ENCODE data around the gene MRM2.

Gene MRM2

GRCh38 chr7:2247141-2247995 lies 5.4 kb upstream of the MRM2 start:
- DNase-seq (ENCODE audit: low read depth, low spot score), result no peak

DNA sequence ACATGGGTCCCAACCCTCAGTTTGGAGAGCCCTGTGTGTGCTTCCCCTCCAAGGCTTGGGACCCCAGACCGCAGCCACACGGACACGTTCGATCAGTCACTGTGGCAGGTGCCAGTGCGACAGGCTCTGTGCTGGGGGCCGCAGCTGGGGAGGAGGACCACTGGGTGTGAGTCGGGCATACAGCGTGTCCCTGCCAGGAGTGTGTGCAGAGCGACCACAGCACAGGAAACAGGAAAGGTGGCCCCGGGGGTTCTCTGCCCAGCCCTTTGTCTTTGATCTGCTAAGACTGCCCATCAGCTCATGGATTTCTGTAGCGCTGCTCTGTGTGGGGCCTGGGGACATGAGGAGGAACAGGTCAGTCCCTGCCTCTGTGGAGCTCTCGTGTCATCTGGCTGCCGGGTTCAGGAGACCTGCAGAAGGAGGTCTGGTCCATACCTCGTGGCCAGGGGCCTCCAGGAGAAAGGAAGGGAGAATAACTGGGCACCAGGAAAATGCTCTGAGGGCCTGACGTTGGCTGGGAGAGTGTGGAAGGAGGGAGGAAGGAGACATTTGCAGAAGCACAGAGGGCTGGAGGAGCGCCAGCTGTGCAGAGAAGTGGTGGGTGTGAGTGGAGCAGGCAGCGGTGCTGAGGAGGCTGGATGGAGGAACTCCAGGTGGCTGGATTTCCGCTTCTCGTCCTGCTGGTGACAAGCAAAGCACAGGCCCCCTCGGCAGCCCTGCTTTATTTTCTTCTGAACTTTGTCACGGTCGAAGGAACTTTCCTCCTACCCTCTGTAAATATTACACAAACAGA lies 4.1 kb upstream of the MRM2 start:
- no peak for DNase-seq (ENCODE audit: low read depth, low spot score)

GRCh38 chr7:2244404-2244995 lies 2.5 kb upstream of the MRM2 start:
- DNase-seq (ENCODE audit: low read depth, low spot score), result no peak

DNA sequence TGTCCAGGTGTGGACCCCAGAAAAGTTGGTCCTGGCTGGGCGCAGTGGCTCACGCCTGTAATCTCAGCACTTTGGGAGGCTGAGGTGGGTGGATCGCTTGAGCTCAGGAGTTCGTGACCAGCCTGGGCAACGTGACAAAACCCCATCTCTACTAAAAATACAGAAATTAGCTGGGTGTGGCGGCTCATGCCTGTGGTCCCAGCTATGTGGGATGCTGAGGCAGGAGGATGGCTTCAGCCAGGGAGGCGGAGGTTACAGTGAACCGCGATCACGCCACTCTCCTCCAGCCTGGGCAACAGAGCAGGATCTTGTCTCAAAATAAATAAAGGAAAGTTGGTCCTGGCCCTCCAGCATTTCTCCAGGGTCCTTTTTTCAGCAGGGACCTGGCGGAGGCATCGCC lies 1.5 kb upstream of the MRM2 start:
- no peak for DNase-seq (ENCODE audit: low read depth, low spot score)

- DNase-seq (ENCODE audit: low read depth, low spot score), result no peak
Measured at GRCh38 chr7:2242541-2243429, 780 bp upstream of the MRM2 start.

GRCh38 chr7:2239242-2239641 lies 2.8 kb downstream of the MRM2 start:
- DNase-seq (ENCODE audit: low read depth, low spot score), result no peak

- no peak for DNase-seq (ENCODE audit: low read depth, low spot score)
Measured at GRCh38 chr7:2237109-2237602, 4.8 kb downstream of the MRM2 start.

- DNase-seq (ENCODE audit: low read depth, low spot score), result no peak
Measured at GRCh38 chr7:2233926-2234325, 8.1 kb downstream of the MRM2 start.

DNA sequence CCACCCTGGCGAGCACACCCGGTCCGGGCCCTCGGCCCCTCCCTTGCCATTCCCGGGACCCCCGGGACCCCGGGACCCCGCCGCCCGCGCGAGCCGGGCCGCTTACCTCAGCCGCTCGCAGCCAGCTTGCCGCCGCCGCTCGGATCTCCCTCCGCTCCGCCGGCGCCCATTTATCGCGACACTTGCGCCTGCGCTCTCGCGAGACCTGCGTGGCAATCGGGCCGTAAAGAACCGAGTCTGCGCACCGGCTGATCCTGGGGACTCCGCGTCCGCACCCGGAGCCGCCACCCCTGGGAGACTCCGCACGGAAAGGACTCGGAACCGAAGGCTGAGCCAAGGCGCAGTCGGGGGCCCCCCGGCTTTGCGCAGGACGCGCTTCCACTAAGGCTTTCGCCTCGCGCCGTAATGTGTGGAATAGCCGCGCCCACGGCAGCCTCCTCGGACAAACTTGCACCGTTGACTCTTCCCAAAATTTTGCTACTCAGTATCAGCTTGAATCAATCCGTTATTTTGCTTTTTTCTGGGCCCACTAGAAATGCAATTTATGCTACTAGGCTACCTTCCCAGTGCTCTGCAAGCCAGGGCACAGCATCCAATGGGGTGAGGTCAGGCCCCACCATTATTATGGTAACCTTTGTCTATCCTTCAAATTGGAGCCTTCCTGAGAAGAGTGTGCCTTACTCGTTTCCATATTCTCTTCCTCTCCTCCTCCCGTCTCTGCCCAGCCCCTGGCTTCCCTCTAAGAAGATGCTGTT lies 9.1 kb downstream of the MRM2 start, which contains the start of gene MAD1L1:
Gene MAD1L1 (minus strand): TSS at position 180 of the 755 bp plus-strand sequence. CDS start 2,812 bp downstream, outside the sequence.
- peak; percentile 71 for DNase-seq (ENCODE audit: low read depth, low spot score)

DNA sequence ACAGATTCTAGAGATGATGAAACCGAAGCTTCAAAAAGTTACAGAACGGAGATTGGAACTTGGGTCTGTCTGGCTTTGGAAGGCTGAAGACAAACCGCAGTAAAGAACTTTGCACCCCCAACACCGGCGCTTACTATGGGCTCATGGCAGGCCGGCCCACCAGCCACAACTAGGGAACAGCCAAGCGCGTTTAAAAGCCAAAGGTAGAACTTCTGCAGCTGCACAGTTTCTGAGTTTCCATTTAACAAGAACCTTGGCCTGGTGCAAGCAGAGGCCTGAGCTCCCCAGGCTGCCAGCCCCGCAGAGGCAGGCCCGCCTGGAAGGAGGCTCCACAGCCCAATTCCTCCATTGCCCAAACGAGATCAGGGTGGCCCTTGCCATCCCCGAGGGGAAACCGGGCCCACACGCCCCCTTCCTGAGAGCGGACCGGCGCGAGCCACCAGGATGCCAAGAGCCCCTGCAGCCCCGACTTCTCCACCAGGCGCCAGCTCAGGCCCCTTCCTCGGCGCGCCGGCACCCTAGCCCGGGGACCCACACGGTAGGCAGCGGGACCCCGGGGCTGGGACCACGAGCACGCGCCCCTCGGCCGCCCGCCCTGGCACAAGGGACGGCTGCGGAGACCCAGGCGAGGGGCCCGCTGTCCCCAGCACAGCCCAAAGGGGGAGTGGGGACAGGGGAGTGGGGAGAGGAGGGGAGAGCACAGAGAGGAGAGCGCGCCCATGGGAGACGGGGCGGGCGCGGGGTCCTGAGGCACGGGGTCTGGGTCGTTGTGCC lies 9.8 kb downstream of the MRM2 start:
- DNase-seq (ENCODE audit: low read depth, low spot score), result no peak

DNA sequence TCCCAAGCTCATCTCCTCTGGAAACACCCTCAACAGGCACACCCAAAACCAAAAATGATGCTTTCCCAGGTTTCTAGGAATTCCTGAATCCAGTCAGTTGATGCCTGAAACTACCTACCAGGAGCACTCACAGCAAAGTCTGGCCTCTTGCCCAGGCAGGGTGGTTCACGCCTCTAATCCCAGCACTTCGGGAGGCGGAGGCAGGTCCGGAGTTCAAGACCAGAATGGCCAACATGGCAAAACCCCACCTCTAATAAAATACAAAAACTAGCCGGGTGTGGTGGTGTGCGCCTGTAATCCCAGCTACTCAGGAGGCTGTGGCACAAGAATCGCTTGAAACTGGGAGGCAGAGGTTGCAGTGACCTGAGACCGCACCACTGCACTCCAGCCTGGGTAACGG lies 11.1 kb downstream of the MRM2 start:
- DNase-seq (ENCODE audit: low read depth, low spot score), result no peak

- no peak for DNase-seq (ENCODE audit: low read depth, low spot score)
Measured at GRCh38 chr7:2230226-2230625, 11.8 kb downstream of the MRM2 start.

GRCh38 chr7:2229467-2229866 lies 12.5 kb downstream of the MRM2 start:
- no peak for DNase-seq (ENCODE audit: low read depth, low spot score)

DNA sequence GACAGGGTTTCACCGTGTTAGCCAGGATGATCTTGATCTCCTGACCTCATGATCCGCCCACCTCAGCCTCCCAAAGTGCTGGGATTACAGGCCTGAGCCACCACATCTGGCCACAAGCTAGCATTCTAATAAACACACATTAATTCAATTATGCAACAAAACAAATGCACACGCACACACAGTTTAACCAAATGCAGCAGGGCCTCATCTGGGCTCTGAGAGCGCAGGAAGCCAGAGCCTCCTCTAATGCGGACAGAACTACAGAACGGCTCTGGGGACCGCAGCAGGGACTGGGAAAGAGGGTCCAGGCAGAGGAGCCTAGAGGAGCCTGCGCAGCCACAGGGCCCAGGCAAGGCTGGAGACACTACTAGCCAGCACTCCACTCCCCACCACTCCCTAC lies 13.1 kb downstream of the MRM2 start:
- no peak for DNase-seq (ENCODE audit: low read depth, low spot score)

DNA sequence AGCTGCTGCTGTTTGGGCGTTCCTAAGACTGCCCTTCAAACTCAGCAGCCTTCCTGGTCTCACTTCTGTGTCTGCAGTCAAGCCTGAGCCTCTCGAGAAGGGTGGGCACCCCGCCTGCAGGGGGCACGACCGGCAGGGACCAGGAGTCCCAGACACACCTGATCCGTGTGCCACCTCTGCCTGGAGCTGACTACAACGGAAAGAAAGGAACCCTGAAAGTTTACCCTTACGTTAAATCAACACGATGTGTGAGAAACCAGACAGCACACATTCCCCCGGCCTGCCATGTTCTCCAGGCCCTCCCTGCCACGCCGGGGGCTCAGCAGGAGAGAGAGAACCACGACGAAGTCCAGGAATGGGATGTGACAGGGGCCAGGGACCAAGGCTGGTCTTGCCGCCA lies 14.3 kb downstream of the MRM2 start:
- DNase-seq (ENCODE audit: low read depth, low spot score), result no peak

- DNase-seq (ENCODE audit: low read depth, low spot score), result no peak
Measured at GRCh38 chr7:2225830-2226229, 16.2 kb downstream of the MRM2 start.

DNA sequence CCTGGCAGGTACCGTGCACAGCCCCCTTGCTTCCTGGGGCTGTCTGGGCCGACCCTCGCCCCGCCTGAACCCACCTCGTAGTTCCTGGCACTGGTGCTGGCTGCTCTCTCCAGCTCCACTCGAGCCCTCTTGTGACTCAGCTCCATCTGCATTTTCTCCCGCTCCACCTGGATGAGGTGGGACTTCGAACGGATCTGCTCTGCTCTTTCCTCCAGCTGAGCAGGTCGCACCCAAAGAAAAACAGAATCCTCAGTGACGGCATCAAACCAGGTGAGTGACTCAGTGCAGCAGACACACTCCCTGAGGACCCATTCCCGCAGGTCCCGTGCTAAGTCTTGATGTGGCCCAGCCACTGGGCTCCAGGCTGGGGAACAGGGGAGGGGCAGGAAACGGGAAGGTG lies 16.7 kb downstream of the MRM2 start:
- no peak for DNase-seq (ENCODE audit: low read depth, low spot score)

GRCh38 chr7:2224934-2225333 lies 17.1 kb downstream of the MRM2 start:
- DNase-seq (ENCODE audit: low read depth, low spot score), result no peak

DNA sequence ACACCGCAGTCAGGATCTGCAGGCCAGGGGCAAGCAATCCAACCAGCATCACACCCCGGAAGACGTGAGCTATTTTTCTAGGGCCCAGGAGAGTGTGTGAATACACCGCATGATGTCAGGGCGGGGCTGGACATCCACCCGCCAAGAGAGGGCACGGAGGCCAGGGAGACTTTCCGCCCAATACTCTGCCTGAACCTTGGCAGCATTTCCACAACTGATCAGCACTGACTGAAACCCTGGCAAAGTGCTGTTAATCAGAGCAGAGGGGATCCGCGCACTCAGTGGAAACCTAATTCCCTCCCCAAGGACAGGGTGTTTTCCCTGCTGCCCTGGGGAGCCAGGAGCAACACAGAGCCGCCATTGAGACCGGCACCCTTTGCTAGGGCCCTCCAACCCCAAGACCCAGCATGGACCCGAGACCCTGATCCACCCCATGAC lies 17.5 kb downstream of the MRM2 start:
- no peak for DNase-seq (ENCODE audit: low read depth, low spot score)

DNA sequence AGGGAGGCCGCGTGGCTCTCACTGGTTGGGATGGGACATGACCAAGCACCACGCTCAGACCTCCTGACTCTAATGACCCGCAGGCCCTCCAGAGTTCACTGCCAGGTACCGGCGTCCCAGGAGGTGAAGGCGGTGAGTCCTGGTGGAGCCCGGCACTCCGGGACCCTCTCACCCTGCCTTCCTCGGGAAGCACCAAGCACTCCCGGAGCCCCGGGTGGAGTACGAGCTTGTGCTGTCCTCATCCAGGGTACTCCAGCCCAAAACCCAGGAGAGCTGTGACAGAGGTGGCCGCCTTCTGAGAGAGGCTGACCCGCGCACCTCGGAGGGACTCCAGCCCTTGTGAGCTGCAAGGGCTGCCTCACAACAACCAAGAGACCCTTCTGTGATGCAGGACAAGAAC lies 18.7 kb downstream of the MRM2 start:
- DNase-seq (ENCODE audit: low read depth, low spot score), result no peak
